A549 (cell line): ENCODE results near the gene PCGF2.

Source experiments
- CEBPB ChIP-seq, 2 experiments: fragments of >200 bp in 1 of 2; sonication (Bioruptor Twin) in 1 of 2; formaldehyde crosslinking in 1 of 2; IDR thresholded peaks; 2 replicates each; pipeline ENCODE4 v1.6.1; 2012 to 2016
- EP300 ChIP-seq, 2 experiments: fragments of >200 bp; sonication (Bioruptor Twin); formaldehyde crosslinking; IDR thresholded peaks; 2 replicates in 1 of 2; 3 replicates in 1 of 2; pipeline ENCODE4 v1.6.1; 2016 to 2017
- POLR2A ChIP-seq: IDR thresholded peaks from 2 replicates; pipeline ENCODE4 v1.6.1; 2012; ENCODE audit warnings: mild to moderate bottlenecking, low read length
- ZNF302 ChIP-seq: fragments of 250-450 bp; sonication (Bioruptor Pico); IDR thresholded peaks from 2 replicates; pipeline ENCODE4 v1.9.0; 2021; ENCODE audit warnings: inconsistent platforms, mild to moderate bottlenecking, moderate library complexity
- TF ChIP-seq, protein P1 (sequence below): fragments of >200 bp; sonication (Bioruptor Twin); formaldehyde crosslinking; IDR thresholded peaks from 3 replicates; pipeline ENCODE4 v1.5.1; 2016

DNA sequence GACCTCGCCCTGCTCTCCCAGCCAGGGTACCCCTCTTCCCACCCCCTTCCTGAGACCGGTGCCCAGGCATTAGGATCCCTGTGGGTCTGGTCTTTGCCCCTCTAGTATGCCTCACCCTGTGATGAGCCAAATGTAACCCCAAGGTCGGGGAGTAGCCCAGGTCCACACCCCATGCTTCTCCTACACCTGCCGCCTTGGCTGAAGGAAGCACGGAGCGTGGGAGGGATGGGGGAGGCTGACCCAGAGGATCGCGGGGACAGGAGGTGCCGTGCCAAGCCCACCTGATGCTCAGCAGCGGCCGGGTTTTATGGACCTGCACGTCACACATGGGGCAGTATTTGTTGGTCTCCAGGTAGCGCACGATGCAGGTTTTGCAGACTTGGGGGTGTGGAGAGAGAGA, 8.8 kb downstream of the PCGF2 start:
- TF ChIP-seq, protein P1, sequence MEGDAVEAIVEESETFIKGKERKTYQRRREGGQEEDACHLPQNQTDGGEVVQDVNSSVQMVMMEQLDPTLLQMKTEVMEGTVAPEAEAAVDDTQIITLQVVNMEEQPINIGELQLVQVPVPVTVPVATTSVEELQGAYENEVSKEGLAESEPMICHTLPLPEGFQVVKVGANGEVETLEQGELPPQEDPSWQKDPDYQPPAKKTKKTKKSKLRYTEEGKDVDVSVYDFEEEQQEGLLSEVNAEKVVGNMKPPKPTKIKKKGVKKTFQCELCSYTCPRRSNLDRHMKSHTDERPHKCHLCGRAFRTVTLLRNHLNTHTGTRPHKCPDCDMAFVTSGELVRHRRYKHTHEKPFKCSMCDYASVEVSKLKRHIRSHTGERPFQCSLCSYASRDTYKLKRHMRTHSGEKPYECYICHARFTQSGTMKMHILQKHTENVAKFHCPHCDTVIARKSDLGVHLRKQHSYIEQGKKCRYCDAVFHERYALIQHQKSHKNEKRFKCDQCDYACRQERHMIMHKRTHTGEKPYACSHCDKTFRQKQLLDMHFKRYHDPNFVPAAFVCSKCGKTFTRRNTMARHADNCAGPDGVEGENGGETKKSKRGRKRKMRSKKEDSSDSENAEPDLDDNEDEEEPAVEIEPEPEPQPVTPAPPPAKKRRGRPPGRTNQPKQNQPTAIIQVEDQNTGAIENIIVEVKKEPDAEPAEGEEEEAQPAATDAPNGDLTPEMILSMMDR = no peak
- TF ChIP-seq CEBPB (IDR thresholded peaks at IDR 0.05) = no peak
- TF ChIP-seq POLR2A = no peak
- no peak for TF ChIP-seq EP300 (IDR thresholded peaks at IDR 0.05)
- no peak for TF ChIP-seq ZNF302 (CRISPR knock-in tag)
